Psoas muscle (tissue), 8 donors: ENCODE data around the gene GPR75. TPM values are rescaled to one million over a fixed set of nuclear protein-coding genes. Genes with fewer than 3 reads are reported as not detected.
"Not testable (repeated sequence)": the region's sequence is repeated elsewhere in the genome, so short reads cannot be mapped to it uniquely, and the experiment has no call there.

Experiments used
- ATAC-seq, 4 donors: fragments of 200-7000 bp; cut with Tn5 transposase; one replicate each; pipeline ENCODE4 v1.9.1; 2020; ENCODE audit warnings: moderate library complexity in 3 of 4, mild to moderate bottlenecking in 2 of 4
- DNase-seq, 2 donors: peaks; one replicate each; pipeline ENCODE4 v3.0.0-alpha.2; 2020
- H3K27ac ChIP-seq: fragments of 200-600 bp; one replicate; pipeline ENCODE4 v1.8.0; 2022
- H3K27me3 ChIP-seq, 3 donors: fragments of 200-600 bp in 1 of 3; one replicate each; pipeline versions ENCODE4 v1.6.1 to v1.8.0; 2013 to 2022; ENCODE audit warnings: low read length in 2 of 3, mild to moderate bottlenecking in 2 of 3, moderate library complexity in 1 of 3; ENCODE audit not compliant: insufficient read depth in 3 of 3
- H3K36me3 ChIP-seq, 2 donors: fragments of 200-600 bp in 1 of 2; one replicate each; pipeline versions ENCODE4 v1.6.1 to v1.8.0; 2013 to 2022; ENCODE audit warnings: low read depth in 1 of 2, mild to moderate bottlenecking in 1 of 2, moderate library complexity in 1 of 2; ENCODE audit not compliant: insufficient read depth in 1 of 2
- H3K4me1 ChIP-seq: fragments of 200-600 bp; one replicate; pipeline ENCODE4 v1.8.0; 2022
- H3K4me3 ChIP-seq: fragments of 200-600 bp; one replicate; pipeline ENCODE4 v1.8.0; 2022; ENCODE audit warnings: mild to moderate bottlenecking
- H3K9me3 ChIP-seq: fragments of 200-600 bp; one replicate; pipeline ENCODE4 v1.8.0; 2022
- WGBS, 3 donors: extraction: QIAGEN DNeasy Blood & Tissue Kit; methylation state at CpG; one replicate each; pipeline versions ENCODE4 v1.1.6 to v1.1.7; 2013; 5-methylcytosine and 5-hydroxymethylcytosine counted together
- intact Hi-C, 2 donors: fragments of 100-400 bp; cut with DNase I; formaldehyde crosslinking; loops; one replicate each; pipeline versions ENCODE4 v1.11.0 to v1.14.2; 2022
- polyA plus RNA-seq, 3 donors: library from polyadenylated mRNA; stranded (reverse); fragments of 200-250 nt; gene quantifications; one replicate each; pipeline ENCODE4 v1.2.3, GENCODE V29; 2013
- total RNA-seq, 4 donors: library from RNA; stranded (reverse); fragmentation: NEBNext Ultra II Directional in 2 of 4; extraction: Animal tissue kit (Norgen Biotek cat#: 25700) in 2 of 4; gene quantifications; one replicate each; pipeline versions ENCODE4 v1.2.1 to v1.2.4, GENCODE V29; 2021 to 2023
- TF ChIP-seq, protein P1 (sequence below): fragments of 200-600 bp; IDR thresholded peaks from one replicate; pipeline ENCODE4 v1.8.0; 2022; ENCODE audit warnings: antibody characterized with exemption
- donor health status: healthy with polysubstance abuse.
- donor health status: DM: no; HTN: no; CAD: no; lungs with moderate emphysema.
- donor health status: Bipolar disorder and iron deficiency.
- donor health status: healthy.
- donor health status: DM: yes; HTN: yes; CAD: no.
- donor health status: DM: no; HTN: no; CAD: no.
- donor health status: DM: no; HTN: no; CAD: no.
- donor health status: DM: yes; HTN: yes; CAD: no.

Gene GPR75
- total and polyA plus RNA-seq, 7 donors, result 0.29 to 1.9 (median 0.79) TPM

GRCh38 chr2:53848062-53848461 is 11.7 kb downstream of the GPR75 start:
- TF ChIP-seq, protein P1, sequence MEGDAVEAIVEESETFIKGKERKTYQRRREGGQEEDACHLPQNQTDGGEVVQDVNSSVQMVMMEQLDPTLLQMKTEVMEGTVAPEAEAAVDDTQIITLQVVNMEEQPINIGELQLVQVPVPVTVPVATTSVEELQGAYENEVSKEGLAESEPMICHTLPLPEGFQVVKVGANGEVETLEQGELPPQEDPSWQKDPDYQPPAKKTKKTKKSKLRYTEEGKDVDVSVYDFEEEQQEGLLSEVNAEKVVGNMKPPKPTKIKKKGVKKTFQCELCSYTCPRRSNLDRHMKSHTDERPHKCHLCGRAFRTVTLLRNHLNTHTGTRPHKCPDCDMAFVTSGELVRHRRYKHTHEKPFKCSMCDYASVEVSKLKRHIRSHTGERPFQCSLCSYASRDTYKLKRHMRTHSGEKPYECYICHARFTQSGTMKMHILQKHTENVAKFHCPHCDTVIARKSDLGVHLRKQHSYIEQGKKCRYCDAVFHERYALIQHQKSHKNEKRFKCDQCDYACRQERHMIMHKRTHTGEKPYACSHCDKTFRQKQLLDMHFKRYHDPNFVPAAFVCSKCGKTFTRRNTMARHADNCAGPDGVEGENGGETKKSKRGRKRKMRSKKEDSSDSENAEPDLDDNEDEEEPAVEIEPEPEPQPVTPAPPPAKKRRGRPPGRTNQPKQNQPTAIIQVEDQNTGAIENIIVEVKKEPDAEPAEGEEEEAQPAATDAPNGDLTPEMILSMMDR, result no peak
- DNase-seq (no peak), ATAC-seq (no peak)
- H3K9me3 ChIP-seq, result no peaks in the 10 kb centered on the region
- 96 to 100% (median 99%) methylated on average over 2 of the region's 2 CpGs for WGBS, 3 donors
- H3K27ac ChIP-seq, result no peak overlapping the region
- H3K36me3 ChIP-seq, result peaks cover 0 to 6% of the 10 kb centered on the region in 2 donors
- H3K4me3 ChIP-seq, result no peak overlapping the region
- no peaks in the 10 kb centered on the region for H3K27me3 ChIP-seq
- H3K4me1 ChIP-seq, result peaks cover 5% of the 10 kb centered on the region
- intact Hi-C loops, result no loop called here

- H3K4me3 ChIP-seq, result no peak overlapping the region
- ATAC-seq (peak in 1 of 4 donors; percentile 29), DNase-seq (no peak)
- no peaks in the 10 kb centered on the region for H3K27me3 ChIP-seq
- 74 to 87% (median 78%) methylated on average over 2 of the region's 2 CpGs for WGBS, 3 donors
- H3K27ac ChIP-seq, result no peak overlapping the region
- H3K9me3 ChIP-seq, result no peaks in the 10 kb centered on the region
- no peaks in the 10 kb centered on the region for H3K36me3 ChIP-seq
- TF ChIP-seq, protein P1, result no peak
- peaks cover 8% of the 10 kb centered on the region for H3K4me1 ChIP-seq
- intact Hi-C loops, result no loop called here
Measured at GRCh38 chr2:53843595-53843994, 16.2 kb downstream of the GPR75 start.

DNA sequence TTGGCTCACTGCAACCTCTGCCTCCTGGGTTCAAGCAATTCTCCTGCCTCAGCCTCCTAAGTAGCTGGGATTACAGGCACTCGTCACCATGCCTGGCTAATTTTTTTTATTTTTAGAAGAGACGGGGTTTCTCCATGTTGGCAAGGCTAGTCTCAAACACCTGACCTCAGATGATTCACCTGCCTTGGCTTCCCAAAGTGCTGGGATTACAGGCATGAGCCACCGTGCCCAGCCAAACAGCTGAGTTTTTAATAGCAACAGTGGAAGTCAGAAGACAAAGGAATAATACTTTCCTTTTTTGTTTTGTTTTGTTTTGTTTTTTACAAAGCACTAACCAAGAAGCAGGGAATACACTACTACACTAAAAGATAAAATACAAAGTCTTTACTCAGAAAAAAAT is 16.9 kb downstream of the GPR75 start:
- Histone ChIP-seq H3K9me3 (no peaks in the 10 kb centered on the region), H3K27ac (no peak overlapping the region), H3K4me3 (no peak overlapping the region), H3K4me1 (peaks cover 8% of the 10 kb centered on the region), H3K36me3 (peaks cover 0 to 2% of the 10 kb centered on the region in 2 donors), H3K27me3 (no peaks in the 10 kb centered on the region)
- TF ChIP-seq, protein P1, result no peak
- DNase-seq (no peak), ATAC-seq (peak; percentile 54 to 79 (median 75))
- intact Hi-C loops, result no loop called here
- 22 to 25% (median 25%) methylated on average over 3 of the region's 3 CpGs for WGBS, 3 donors

- DNase-seq, H3K27ac ChIP-seq, intact Hi-C loops, H3K4me3 ChIP-seq, H3K27me3 ChIP-seq, H3K4me1 ChIP-seq, H3K36me3 ChIP-seq, H3K9me3 ChIP-seq, ATAC-seq: not testable (repeated sequence)
- 94 to 95% (median 95%) methylated on average over 7 of the region's 7 CpGs for WGBS, 3 donors
Measured at GRCh38 chr2:53841651-53842050, 18.1 kb downstream of the GPR75 start.

- no peak overlapping the region for H3K4me3 ChIP-seq
- ATAC-seq, result no peak
- intact Hi-C loops, result no loop called here
- no peak for DNase-seq
- TF ChIP-seq, protein P1, result no peak
- no peaks in the 10 kb centered on the region for H3K27me3 ChIP-seq
- peaks cover 0 to 8% of the 10 kb centered on the region in 2 donors for H3K36me3 ChIP-seq
- no peak overlapping the region for H3K27ac ChIP-seq
- no peaks in the 10 kb centered on the region for H3K9me3 ChIP-seq
- peaks cover 8% of the 10 kb centered on the region for H3K4me1 ChIP-seq
- 80 to 88% (median 86%) methylated on average over 1 of the region's 1 CpG for WGBS, 3 donors
Measured at GRCh38 chr2:53840580-53840979, 19.2 kb downstream of the GPR75 start.

- H3K9me3 ChIP-seq, ATAC-seq, H3K27me3 ChIP-seq, H3K4me3 ChIP-seq, DNase-seq, intact Hi-C loops: not testable (repeated sequence)
- Histone ChIP-seq H3K36me3 (peaks cover 0 to 21% of the 10 kb centered on the region in 2 donors), H3K4me1 (peaks cover 10% of the 10 kb centered on the region), H3K27ac (peak overlapping the region; percentile 10)
- 77 to 86% (median 78%) methylated on average over 4 of the region's 4 CpGs for WGBS, 3 donors
Measured at GRCh38 chr2:53829980-53830290, 29.8 kb downstream of the GPR75 start.
